ENCODE data around the gene DNAH17.

The DNAH17 gene

GRCh38 chr17:78581304-78581703 lies 4.1 kb upstream of the DNAH17 start:
- in situ Hi-C loops (cut with MboI; ENCODE audit: low pct_unique_long_range_greater_than_20kb, low sequenced_read_pairs): no loop called here
- no peak for DNase-seq

- no peak for DNase-seq
- in situ Hi-C loops (cut with MboI; ENCODE audit: low pct_unique_long_range_greater_than_20kb, low sequenced_read_pairs): no loop called here
These were observed 3.1 kb upstream of the DNAH17 start for GRCh38 chr17:78580277-78580804.

- no peak for DNase-seq
- in situ Hi-C loops (cut with MboI; ENCODE audit: low pct_unique_long_range_greater_than_20kb, low sequenced_read_pairs): no loop called here
These were observed 645 bp downstream of the DNAH17 start for GRCh38 chr17:78576389-78577112.

GRCh38 chr17:78575899-78576298 lies 1.3 kb downstream of the DNAH17 start:
- in situ Hi-C loops (cut with MboI; ENCODE audit: low pct_unique_long_range_greater_than_20kb, low sequenced_read_pairs): no loop called here
- no peak for DNase-seq

GRCh38 chr17:78575340-78575739 lies 1.9 kb downstream of the DNAH17 start:
- in situ Hi-C loops (cut with MboI; ENCODE audit: low pct_unique_long_range_greater_than_20kb, low sequenced_read_pairs): no loop called here
- no peak for DNase-seq

- DNase-seq: no peak
- in situ Hi-C loops (cut with MboI; ENCODE audit: low pct_unique_long_range_greater_than_20kb, low sequenced_read_pairs): no loop called here
These were observed 3.2 kb downstream of the DNAH17 start for GRCh38 chr17:78573955-78574354.

GRCh38 chr17:78572239-78573205 lies 4.7 kb downstream of the DNAH17 start:
- in situ Hi-C loops (cut with MboI; ENCODE audit: low pct_unique_long_range_greater_than_20kb, low sequenced_read_pairs): no loop called here

GRCh38 chr17:78571329-78571728 lies 5.9 kb downstream of the DNAH17 start:
- in situ Hi-C loops (cut with MboI; ENCODE audit: low pct_unique_long_range_greater_than_20kb, low sequenced_read_pairs): no loop called here
- DNase-seq: no peak

More at GRCh38 chr17:78572239-78573205, 4.7 kb downstream of the DNAH17 start:
- DNase-seq: no peak

- in situ Hi-C loops (cut with MboI; ENCODE audit: low pct_unique_long_range_greater_than_20kb, low sequenced_read_pairs): no loop called here
- DNase-seq: peak; percentile 26
These were observed 8.6 kb downstream of the DNAH17 start for GRCh38 chr17:78568494-78569115.

GRCh38 chr17:78567991-78568390 lies 9.2 kb downstream of the DNAH17 start:
- no peak for DNase-seq
- in situ Hi-C loops (cut with MboI; ENCODE audit: low pct_unique_long_range_greater_than_20kb, low sequenced_read_pairs): no loop called here

GRCh38 chr17:78566947-78567346 lies 10.2 kb downstream of the DNAH17 start:
- in situ Hi-C loops (cut with MboI; ENCODE audit: low pct_unique_long_range_greater_than_20kb, low sequenced_read_pairs): no loop called here
- no peak for DNase-seq

GRCh38 chr17:78563189-78564145 lies 13.7 kb downstream of the DNAH17 start:
- DNase-seq: peak; percentile 47
- in situ Hi-C loops (cut with MboI; ENCODE audit: low pct_unique_long_range_greater_than_20kb, low sequenced_read_pairs): no loop called here

GRCh38 chr17:78562734-78563133 lies 14.5 kb downstream of the DNAH17 start:
- in situ Hi-C loops (cut with MboI; ENCODE audit: low pct_unique_long_range_greater_than_20kb, low sequenced_read_pairs): no loop called here
- no peak for DNase-seq

GRCh38 chr17:78561166-78561565 lies 16.0 kb downstream of the DNAH17 start:
- no peak for DNase-seq
- in situ Hi-C loops (cut with MboI; ENCODE audit: low pct_unique_long_range_greater_than_20kb, low sequenced_read_pairs): no loop called here

GRCh38 chr17:78560731-78561130 lies 16.5 kb downstream of the DNAH17 start:
- no peak for DNase-seq
- in situ Hi-C loops (cut with MboI; ENCODE audit: low pct_unique_long_range_greater_than_20kb, low sequenced_read_pairs): no loop called here

- in situ Hi-C loops (cut with MboI; ENCODE audit: low pct_unique_long_range_greater_than_20kb, low sequenced_read_pairs): no loop called here
- no peak for DNase-seq
These were observed 17.3 kb downstream of the DNAH17 start for GRCh38 chr17:78559749-78560368.

GRCh38 chr17:78558989-78559388 lies 18.2 kb downstream of the DNAH17 start:
- in situ Hi-C loops (cut with MboI; ENCODE audit: low pct_unique_long_range_greater_than_20kb, low sequenced_read_pairs): no loop called here
- DNase-seq: no peak

GRCh38 chr17:78558181-78558850 lies 18.9 kb downstream of the DNAH17 start:
- DNase-seq: peak; percentile 8
- in situ Hi-C loops (cut with MboI; ENCODE audit: low pct_unique_long_range_greater_than_20kb, low sequenced_read_pairs): no loop called here
